Stomach (tissue), 4 donors: ENCODE measurements around the gene EMILIN1.

Source experiments
- CTCF ChIP-seq, 7 experiments: fragments of 450-650 bp in 4 of 7; fragments of 200-600 bp in 3 of 7; sonication (generic) in 3 of 7; IDR thresholded peaks; one replicate each; pipeline ENCODE4 v1.5.1; 2016 to 2019; ENCODE audit warnings: antibody characterized with exemption in 7 of 7, control low read depth in 2 of 7, mild to moderate bottlenecking in 1 of 7
- POLR2A ChIP-seq, 4 donors: fragments of 450-650 bp; IDR thresholded peaks; one replicate each; pipeline ENCODE4 v1.6.1; 2016; ENCODE audit warnings: antibody characterized with exemption in 4 of 4, control low read depth in 2 of 4, mild to moderate bottlenecking in 1 of 4, moderate library complexity in 1 of 4

GRCh38 chr2:27050281-27050995, 28.0 kb upstream of the EMILIN1 start:
- TF ChIP-seq POLR2A (IDR thresholded peaks at IDR 0.05) = no peak
- peak in 5 of 7 experiments; percentile 26 to 72 (median 39) for TF ChIP-seq CTCF (IDR thresholded peaks at IDR 0.05)
